ENCODE measurements around the gene TMEM140.
"Not testable (repeated sequence)": the region's sequence is repeated elsewhere in the genome, so short reads cannot be mapped to it uniquely, and the experiment has no call there.

Gene TMEM140

GRCh38 chr7:135171581-135172291 lies 23.9 kb downstream of the TMEM140 start:
- not testable (repeated sequence) for DNase-seq (ENCODE audit: low read depth in 1 of 2, low spot score in 1 of 2)

- not testable (repeated sequence) for DNase-seq (ENCODE audit: low read depth in 1 of 2, low spot score in 1 of 2)
These were observed 26.0 kb downstream of the TMEM140 start for GRCh38 chr7:135173916-135174315.

- DNase-seq (ENCODE audit: low read depth in 1 of 2, low spot score in 1 of 2), result no peak
These were observed 27.1 kb downstream of the TMEM140 start for GRCh38 chr7:135174941-135175340.

GRCh38 chr7:135175931-135176330 lies 28.1 kb downstream of the TMEM140 start:
- DNase-seq (ENCODE audit: low read depth in 1 of 2, low spot score in 1 of 2), result no peak

GRCh38 chr7:135177028-135177696 lies 29.3 kb downstream of the TMEM140 start:
- no peak for DNase-seq (ENCODE audit: low read depth in 1 of 2, low spot score in 1 of 2)

GRCh38 chr7:135178364-135178763 lies 30.5 kb downstream of the TMEM140 start:
- DNase-seq (ENCODE audit: low read depth in 1 of 2, low spot score in 1 of 2), result no peak

- DNase-seq (ENCODE audit: low read depth in 1 of 2, low spot score in 1 of 2), result no peak
These were observed 31.6 kb downstream of the TMEM140 start for GRCh38 chr7:135179321-135179925.

GRCh38 chr7:135180122-135180521 lies 32.2 kb downstream of the TMEM140 start:
- DNase-seq (ENCODE audit: low read depth in 1 of 2, low spot score in 1 of 2), result no peak

- no peak for DNase-seq (ENCODE audit: low read depth in 1 of 2, low spot score in 1 of 2)
These were observed 33.5 kb downstream of the TMEM140 start for GRCh38 chr7:135181261-135181928.

GRCh38 chr7:135181929-135182678 lies 34.2 kb downstream of the TMEM140 start:
- no peak for DNase-seq (ENCODE audit: low read depth in 1 of 2, low spot score in 1 of 2)

- no peak for DNase-seq (ENCODE audit: low read depth in 1 of 2, low spot score in 1 of 2)
These were observed 35.6 kb downstream of the TMEM140 start for GRCh38 chr7:135183478-135183877.

GRCh38 chr7:135184254-135184841 lies 36.5 kb downstream of the TMEM140 start:
- DNase-seq (ENCODE audit: low read depth in 1 of 2, low spot score in 1 of 2), result no peak

- no peak for DNase-seq (ENCODE audit: low read depth in 1 of 2, low spot score in 1 of 2)
These were observed 37.8 kb downstream of the TMEM140 start for GRCh38 chr7:135185471-135186260.

- no peak for DNase-seq (ENCODE audit: low read depth in 1 of 2, low spot score in 1 of 2)
These were observed 38.3 kb downstream of the TMEM140 start for GRCh38 chr7:135186261-135186540.

GRCh38 chr7:135186841-135187253 lies 39.0 kb downstream of the TMEM140 start:
- DNase-seq (ENCODE audit: low read depth in 1 of 2, low spot score in 1 of 2), result no peak

- no peak for DNase-seq (ENCODE audit: low read depth in 1 of 2, low spot score in 1 of 2)
These were observed 40.6 kb downstream of the TMEM140 start for GRCh38 chr7:135188298-135188984.

- DNase-seq (ENCODE audit: low read depth in 1 of 2, low spot score in 1 of 2), result no peak
These were observed 41.4 kb downstream of the TMEM140 start for GRCh38 chr7:135189221-135189662.

- DNase-seq (ENCODE audit: low read depth in 1 of 2, low spot score in 1 of 2), result no peak
These were observed 42.1 kb downstream of the TMEM140 start for GRCh38 chr7:135189961-135190360.

- no peak for DNase-seq (ENCODE audit: low read depth in 1 of 2, low spot score in 1 of 2)
These were observed 42.8 kb downstream of the TMEM140 start for GRCh38 chr7:135190703-135191102.

Measured in stimulated activated CD4-positive, alpha-beta T cell treated with anti-CD3 and anti-CD28 coated beads, Interleukin-15, amount 100 ng/mL, for 1 hour (primary cell).